ENCODE results near the gene SLC25A12. TPM values are rescaled to one million over a fixed set of nuclear protein-coding genes. Genes with fewer than 3 reads are reported as not detected.

The SLC25A12 gene
- total RNA-seq, 4 donors from 2014 or later, result 9.1 to 27.3 (median 17.8) TPM

DNA sequence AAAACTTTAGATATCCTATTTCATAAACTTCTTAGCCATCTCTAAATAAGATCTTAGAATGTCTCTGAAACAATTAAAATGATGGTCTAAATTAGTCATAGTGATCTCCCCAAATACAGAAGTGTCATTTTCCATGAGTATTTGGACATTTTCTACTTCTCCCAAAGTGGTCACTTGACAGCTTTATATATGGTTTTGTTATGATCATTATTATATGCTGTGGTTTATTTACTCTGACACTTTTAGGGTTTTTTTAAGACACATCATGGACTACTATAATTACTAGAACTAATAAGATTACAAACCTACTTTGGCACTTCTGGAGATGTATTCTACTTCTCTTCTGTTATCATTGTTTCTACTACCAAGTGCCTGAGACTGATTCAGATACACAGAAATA is 47.1 kb downstream of the SLC25A12 start:
- DNase-seq (ENCODE audit: low spot score) (no peak), ATAC-seq (ENCODE audit: low FRiP score) (no peak)
- TF ChIP-seq, protein P1, sequence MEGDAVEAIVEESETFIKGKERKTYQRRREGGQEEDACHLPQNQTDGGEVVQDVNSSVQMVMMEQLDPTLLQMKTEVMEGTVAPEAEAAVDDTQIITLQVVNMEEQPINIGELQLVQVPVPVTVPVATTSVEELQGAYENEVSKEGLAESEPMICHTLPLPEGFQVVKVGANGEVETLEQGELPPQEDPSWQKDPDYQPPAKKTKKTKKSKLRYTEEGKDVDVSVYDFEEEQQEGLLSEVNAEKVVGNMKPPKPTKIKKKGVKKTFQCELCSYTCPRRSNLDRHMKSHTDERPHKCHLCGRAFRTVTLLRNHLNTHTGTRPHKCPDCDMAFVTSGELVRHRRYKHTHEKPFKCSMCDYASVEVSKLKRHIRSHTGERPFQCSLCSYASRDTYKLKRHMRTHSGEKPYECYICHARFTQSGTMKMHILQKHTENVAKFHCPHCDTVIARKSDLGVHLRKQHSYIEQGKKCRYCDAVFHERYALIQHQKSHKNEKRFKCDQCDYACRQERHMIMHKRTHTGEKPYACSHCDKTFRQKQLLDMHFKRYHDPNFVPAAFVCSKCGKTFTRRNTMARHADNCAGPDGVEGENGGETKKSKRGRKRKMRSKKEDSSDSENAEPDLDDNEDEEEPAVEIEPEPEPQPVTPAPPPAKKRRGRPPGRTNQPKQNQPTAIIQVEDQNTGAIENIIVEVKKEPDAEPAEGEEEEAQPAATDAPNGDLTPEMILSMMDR (IDR thresholded peaks at IDR 0.05), result no peak

DNA sequence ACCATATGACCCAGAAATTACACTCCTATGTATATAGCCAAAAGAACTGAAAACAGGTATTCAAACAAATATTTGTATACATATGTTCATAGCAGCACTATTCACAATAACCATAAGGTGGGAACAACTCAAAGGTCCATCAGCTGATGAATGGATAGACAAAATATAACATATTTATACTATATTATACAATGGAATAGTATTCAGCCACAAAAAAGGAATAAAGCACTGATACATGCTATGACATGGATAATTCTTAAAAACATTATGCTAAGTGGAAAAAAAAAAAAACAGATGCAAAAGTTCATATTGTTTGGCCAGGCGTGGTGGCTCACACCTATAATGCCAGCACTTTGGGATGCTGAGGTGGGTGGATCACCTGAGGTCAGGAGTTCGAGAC is 52.0 kb downstream of the SLC25A12 start:
- TF ChIP-seq, protein P1 (IDR thresholded peaks at IDR 0.05), result no peak
- ATAC-seq (ENCODE audit: low FRiP score) (no peak), DNase-seq (ENCODE audit: low spot score) (no peak)

DNA sequence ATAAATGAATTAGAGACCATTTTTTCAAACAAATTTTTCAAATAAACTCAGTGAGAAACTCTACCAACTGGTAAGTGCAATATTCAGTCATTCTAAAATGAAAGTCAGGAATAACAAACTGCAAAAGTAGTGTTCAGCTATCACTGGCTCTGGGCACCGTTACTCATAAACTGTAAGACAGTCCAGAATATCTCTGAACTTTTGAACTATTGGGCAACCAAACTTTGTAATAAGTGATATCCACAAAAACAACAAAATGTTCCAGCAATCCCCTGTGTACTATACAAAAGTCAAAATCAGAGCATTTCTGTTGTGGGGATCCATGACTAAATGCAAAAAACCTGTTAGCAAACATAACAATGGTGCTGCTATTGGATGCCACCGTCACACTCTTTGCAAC is 56.3 kb downstream of the SLC25A12 start:
- ATAC-seq (ENCODE audit: low FRiP score) (peak; percentile 88), DNase-seq (ENCODE audit: low spot score) (no peak)
- TF ChIP-seq, protein P1 (IDR thresholded peaks at IDR 0.05), result no peak

DNA sequence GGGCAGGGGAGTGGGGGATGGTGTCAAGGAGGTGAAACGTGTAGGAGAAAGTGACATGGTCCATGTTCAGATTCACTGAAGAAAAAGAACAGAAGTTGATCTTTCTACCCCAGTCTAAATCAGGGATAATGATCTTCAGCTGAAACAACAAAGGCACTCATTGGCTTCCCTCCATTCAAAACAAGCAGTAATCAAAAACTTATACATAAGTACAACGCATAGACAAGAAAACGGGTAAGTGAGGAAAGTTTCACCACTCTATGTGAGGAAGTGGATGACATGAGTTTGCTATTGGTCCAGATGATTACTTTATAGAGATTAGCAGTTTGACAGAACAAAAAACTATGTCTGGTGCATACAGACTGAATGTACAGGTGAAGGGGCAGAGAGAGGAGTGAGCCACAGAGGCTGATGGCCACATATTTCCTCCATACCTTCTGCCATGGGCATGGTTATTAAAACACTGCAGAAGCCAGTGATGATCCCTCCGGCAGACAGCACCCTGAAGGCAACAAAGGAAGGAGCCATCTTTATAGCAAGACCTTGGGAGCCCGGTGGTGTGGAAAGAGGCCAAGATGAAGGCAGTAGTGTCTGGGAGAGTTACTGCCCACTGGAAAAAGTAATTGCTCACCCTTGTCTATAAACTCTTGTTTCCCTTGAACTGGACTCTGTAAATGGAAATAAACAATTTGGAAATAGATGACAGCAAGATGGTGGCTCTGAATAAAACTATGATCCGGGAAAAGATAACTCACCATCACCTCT is 57.7 kb downstream of the SLC25A12 start:
- no peak for ATAC-seq (ENCODE audit: low FRiP score)

DNA sequence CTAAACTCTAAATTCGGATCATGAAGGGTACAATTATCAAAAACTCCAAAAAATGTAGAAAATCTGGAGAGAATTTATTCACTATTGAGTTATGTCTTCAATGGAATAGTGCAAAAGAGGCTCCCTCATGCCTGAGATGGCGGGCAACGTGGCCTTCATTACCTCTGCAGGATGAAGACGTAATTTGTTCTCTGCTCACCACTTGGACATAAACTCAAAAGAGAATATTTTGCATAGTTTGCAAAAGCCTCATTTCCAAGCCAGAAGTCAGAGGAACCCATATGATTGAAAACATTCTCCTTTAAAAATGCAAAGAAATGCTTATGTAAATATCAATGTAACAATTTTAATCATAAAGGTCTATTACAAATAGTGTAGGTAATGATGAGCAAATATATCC is 58.7 kb downstream of the SLC25A12 start:
- DNase-seq (ENCODE audit: low spot score) (no peak), ATAC-seq (ENCODE audit: low FRiP score) (no peak)
- TF ChIP-seq, protein P1 (IDR thresholded peaks at IDR 0.05), result no peak

More for the DNA sequence above, 57.7 kb downstream of the SLC25A12 start:
- TF ChIP-seq, protein P1 (IDR thresholded peaks at IDR 0.05), result no peak
- no peak for DNase-seq (ENCODE audit: low spot score)

DNA sequence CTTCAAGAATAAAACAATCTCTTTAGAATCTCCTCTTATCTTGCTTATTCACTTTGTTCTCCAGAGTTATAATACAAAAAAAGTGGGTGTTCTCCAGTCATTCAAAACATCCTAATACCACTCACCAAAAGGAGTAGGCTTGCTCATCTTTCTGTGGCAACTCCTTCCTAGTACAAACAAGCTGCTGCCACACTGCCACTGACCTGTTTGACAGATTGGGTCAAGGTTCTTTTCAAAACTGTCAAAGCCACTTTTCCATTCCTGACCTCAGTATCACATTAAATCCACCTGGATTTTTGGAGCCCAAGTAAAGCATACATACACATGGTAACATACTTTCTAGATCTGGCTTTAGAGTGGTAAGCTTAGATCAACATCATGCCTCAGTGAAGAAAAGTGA is 59.8 kb downstream of the SLC25A12 start:
- no peak for DNase-seq (ENCODE audit: low spot score)
- TF ChIP-seq, protein P1 (IDR thresholded peaks at IDR 0.05), result no peak
- no peak for ATAC-seq (ENCODE audit: low FRiP score)

DNA sequence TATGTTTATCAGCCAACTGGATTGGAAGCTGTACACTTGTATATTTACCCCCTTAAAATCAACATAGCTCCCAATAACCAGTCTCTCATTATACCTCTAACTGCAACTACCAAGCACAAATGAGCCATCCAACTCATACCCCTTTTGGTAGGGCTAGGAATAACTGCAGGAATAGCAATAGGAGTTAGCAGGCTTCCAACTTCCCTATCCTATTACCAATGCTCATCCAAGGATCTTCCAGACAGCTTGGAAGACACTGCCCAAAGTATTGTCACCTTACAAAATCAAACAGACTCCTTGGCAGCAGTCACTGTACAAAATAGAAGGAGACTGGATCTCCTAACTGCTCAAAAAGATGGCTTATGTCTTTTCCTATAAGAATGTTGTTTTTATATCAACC is 61.6 kb downstream of the SLC25A12 start:
- DNase-seq (ENCODE audit: low spot score) (no peak), ATAC-seq (ENCODE audit: low FRiP score) (no peak)
- TF ChIP-seq, protein P1 (IDR thresholded peaks at IDR 0.05), result no peak

All from omental fat pad (tissue), 4 donors.